Neutrophil (primary cell): ENCODE data around the gene TMEM171.

ENCODE experiments used
- H3K27ac ChIP-seq: fragments of 200-600 bp; sonication (generic); 2 replicates; pipeline ENCODE4 v1.5.1; 2016; ENCODE audit warnings: mild to moderate bottlenecking, moderate library complexity
- H3K27me3 ChIP-seq: fragments of 200-600 bp; sonication (generic); 2 replicates; pipeline ENCODE4 v1.6.0; 2016; ENCODE audit warnings: mild to moderate bottlenecking
- H3K36me3 ChIP-seq: fragments of 200-600 bp; sonication (generic); 2 replicates; pipeline ENCODE4 v1.5.1; 2017
- H3K4me1 ChIP-seq, 2 experiments: fragments of 200-600 bp in 1 of 2; sonication (generic) in 1 of 2; 1 replicate in 1 of 2; 2 replicates in 1 of 2; pipeline versions ENCODE4 v1.5.1 to v1.6.1; 2013 to 2016; ENCODE audit warnings: low read depth in 1 of 2, low read length in 1 of 2, mild to moderate bottlenecking in 1 of 2, moderate library complexity in 1 of 2; ENCODE audit not compliant: control insufficient read depth in 1 of 2, insufficient read depth in 1 of 2
- H3K4me3 ChIP-seq, 2 experiments: fragments of 200-600 bp in 1 of 2; sonication (generic) in 1 of 2; 1 replicate in 1 of 2; 2 replicates in 1 of 2; pipeline ENCODE4 v1.5.1; 2013 to 2016; ENCODE audit warnings: low read depth in 1 of 2, low read length in 1 of 2, mild to moderate bottlenecking in 1 of 2, moderate library complexity in 1 of 2
- H3K9me3 ChIP-seq: fragments of 200-600 bp; sonication (generic); 2 replicates; pipeline ENCODE4 v1.5.1; 2016
- CTCF ChIP-seq: fragments of 200-600 bp; sonication (generic); IDR thresholded peaks from 2 replicates; pipeline ENCODE4 v1.5.1; 2016; ENCODE audit warnings: antibody characterized with exemption

The TMEM171 gene

GRCh38 chr5:73095564-73096238, 24.7 kb upstream of the TMEM171 start:
- Histone ChIP-seq H3K27me3 (peaks cover 2% of the 10 kb centered on the region), H3K27ac (no peak overlapping the region), H3K9me3 (no peaks in the 10 kb centered on the region), H3K4me3 (no peak overlapping the region), H3K36me3 (peaks cover 5% of the 10 kb centered on the region), H3K4me1 (no peaks in the 10 kb centered on the region)
- TF ChIP-seq CTCF = no peak

GRCh38 chr5:73096239-73096575, 24.2 kb upstream of the TMEM171 start:
- Histone ChIP-seq H3K9me3 (no peaks in the 10 kb centered on the region), H3K4me3 (no peak overlapping the region), H3K36me3 (peaks cover 5% of the 10 kb centered on the region), H3K4me1 (no peaks in the 10 kb centered on the region), H3K27ac (no peak overlapping the region), H3K27me3 (peaks cover 3% of the 10 kb centered on the region)
- TF ChIP-seq CTCF = no peak

DNA sequence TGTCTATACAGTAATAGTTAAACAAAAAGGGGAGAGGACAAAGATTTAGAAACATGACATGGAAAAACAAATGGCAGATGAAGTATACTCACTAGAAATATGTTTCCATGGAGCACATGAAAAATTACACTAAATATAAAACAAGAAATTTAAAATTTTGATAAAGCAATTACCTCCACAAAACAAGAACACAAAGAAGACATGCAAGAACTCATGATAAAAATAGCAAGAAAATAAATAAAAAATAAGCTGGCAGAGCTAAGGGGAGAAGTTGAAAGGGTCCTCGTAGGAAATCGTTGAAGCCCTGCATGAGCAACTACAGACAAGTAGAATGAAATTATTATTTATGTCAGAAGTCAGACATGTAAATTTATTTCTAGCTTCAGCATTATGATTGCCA, 22.6 kb upstream of the TMEM171 start:
- Histone ChIP-seq H3K27me3 (peaks cover 3% of the 10 kb centered on the region), H3K4me1 (no peaks in the 10 kb centered on the region), H3K36me3 (no peaks in the 10 kb centered on the region), H3K9me3 (no peaks in the 10 kb centered on the region), H3K27ac (no peak overlapping the region), H3K4me3 (no peak overlapping the region)
- TF ChIP-seq CTCF = no peak

GRCh38 chr5:73100109-73100508, 20.3 kb upstream of the TMEM171 start:
- Histone ChIP-seq H3K4me3 (no peak overlapping the region), H3K27me3 (peaks cover 11% of the 10 kb centered on the region), H3K9me3 (no peaks in the 10 kb centered on the region), H3K36me3 (no peaks in the 10 kb centered on the region), H3K27ac (no peak overlapping the region), H3K4me1 (no peaks in the 10 kb centered on the region)
- no peak for TF ChIP-seq CTCF

GRCh38 chr5:73103870-73104299, 16.5 kb upstream of the TMEM171 start:
- Histone ChIP-seq H3K27ac (no peak overlapping the region), H3K4me1 (no peaks in the 10 kb centered on the region)
- no peak for TF ChIP-seq CTCF

GRCh38 chr5:73104326-73104725, 16.0 kb upstream of the TMEM171 start:
- Histone ChIP-seq H3K27me3 (peaks cover 17% of the 10 kb centered on the region), H3K4me3 (no peak overlapping the region), H3K36me3 (no peaks in the 10 kb centered on the region), H3K4me1 (no peaks in the 10 kb centered on the region), H3K27ac (no peak overlapping the region), H3K9me3 (no peaks in the 10 kb centered on the region)
- no peak for TF ChIP-seq CTCF

More at GRCh38 chr5:73103870-73104299, 16.5 kb upstream of the TMEM171 start:
- H3K36me3 ChIP-seq = no peaks in the 10 kb centered on the region
- H3K27me3 ChIP-seq = peaks cover 17% of the 10 kb centered on the region
- no peak overlapping the region for H3K4me3 ChIP-seq
- H3K9me3 ChIP-seq = no peaks in the 10 kb centered on the region
